Astrocyte (in vitro differentiated cells and primary cell): ENCODE results near the gene COL11A2. TPM values are rescaled to one million over a fixed set of nuclear protein-coding genes. Genes with fewer than 3 reads are reported as not detected.

ENCODE experiments used
- DNase-seq: peaks from one replicate; pipeline ENCODE4 v3.0.0-alpha.2; 2010; ENCODE audit warnings: low read depth
- FAIRE-seq: peaks from 2 replicates; lab custom pipeline; 2011; peaks lifted over from hg19 to GRCh38; lab: Jason Lieb, UNC
- H2AFZ ChIP-seq: 2 replicates; pipeline ENCODE4 v1.6.0; 2012; ENCODE audit warnings: low read depth, low read length, inconsistent platforms
- H3K27ac ChIP-seq: 2 replicates; pipeline ENCODE4 v1.5.1; 2011; ENCODE audit warnings: low read depth, low read length, inconsistent platforms
- H3K27me3 ChIP-seq: 2 replicates; pipeline ENCODE4 v1.6.0; 2011; ENCODE audit warnings: low read length, inconsistent platforms; ENCODE audit not compliant: insufficient read depth
- H3K36me3 ChIP-seq: 2 replicates; pipeline ENCODE4 v1.5.1; 2011; ENCODE audit warnings: low read length, inconsistent platforms; ENCODE audit not compliant: insufficient read depth
- H3K4me1 ChIP-seq: 2 replicates; pipeline ENCODE4 v1.5.1; 2011; ENCODE audit warnings: low read length, inconsistent platforms; ENCODE audit not compliant: insufficient read depth
- H3K4me2 ChIP-seq: 2 replicates; pipeline ENCODE4 v1.6.0; 2012; ENCODE audit warnings: low read length, inconsistent platforms
- H3K4me3 ChIP-seq: 2 replicates; pipeline ENCODE4 v1.5.1; 2011; ENCODE audit warnings: low read depth, mild to moderate bottlenecking, low read length, inconsistent platforms; ENCODE audit not compliant: insufficient read depth
- H3K79me2 ChIP-seq: 2 replicates; pipeline ENCODE4 v1.6.0; 2012; ENCODE audit warnings: mild to moderate bottlenecking, low read length, inconsistent platforms; ENCODE audit not compliant: insufficient read depth
- H3K9ac ChIP-seq: 2 replicates; pipeline ENCODE4 v1.6.0; 2012; ENCODE audit warnings: mild to moderate bottlenecking, low read length, inconsistent platforms
- H3K9me3 ChIP-seq: 2 replicates; pipeline ENCODE4 v1.5.1; 2012; ENCODE audit warnings: low read depth, mild to moderate bottlenecking, low read length, inconsistent platforms; ENCODE audit not compliant: insufficient read depth
- H4K20me1 ChIP-seq: 2 replicates; pipeline ENCODE4 v1.6.0; 2012; ENCODE audit warnings: low read length, inconsistent platforms; ENCODE audit not compliant: insufficient read depth
- H3K27ac Mint-ChIP-seq: one replicate; pipeline ENCODE4 v1.8.0; 2021; ENCODE audit warnings: mild to moderate bottlenecking, mixed read lengths; ENCODE audit not compliant: unreplicated experiment
- H3K27me3 Mint-ChIP-seq: one replicate; pipeline ENCODE4 v1.8.0; 2021; ENCODE audit warnings: low read depth, mixed read lengths; ENCODE audit not compliant: unreplicated experiment
- H3K36me3 Mint-ChIP-seq: one replicate; pipeline ENCODE4 v1.8.0; 2021; ENCODE audit warnings: low read depth, mixed read lengths; ENCODE audit not compliant: unreplicated experiment
- H3K4me1 Mint-ChIP-seq: one replicate; pipeline ENCODE4 v1.8.0; 2021; ENCODE audit warnings: low read depth, mixed read lengths; ENCODE audit not compliant: unreplicated experiment
- H3K4me3 Mint-ChIP-seq: one replicate; pipeline ENCODE4 v1.8.0; 2021; ENCODE audit warnings: mild to moderate bottlenecking, moderate library complexity, mixed read lengths; ENCODE audit not compliant: unreplicated experiment
- H3K9me3 Mint-ChIP-seq: one replicate; pipeline ENCODE4 v1.8.0; 2021; ENCODE audit warnings: mild to moderate bottlenecking, mixed read lengths; ENCODE audit not compliant: unreplicated experiment
- CTCF ChIP-seq: IDR thresholded peaks from 2 replicates; pipeline ENCODE4 v1.5.1; 2011; ENCODE audit warnings: low read depth, mild to moderate bottlenecking, inconsistent platforms, low read length, moderate library complexity; ENCODE audit not compliant: insufficient read depth
- EZH2 ChIP-seq: IDR thresholded peaks from 2 replicates; pipeline ENCODE4 v1.6.1; 2012; ENCODE audit warnings: mild to moderate bottlenecking, low read length, inconsistent platforms; ENCODE audit not compliant: insufficient read depth
- total RNA-seq: library from RNA; stranded (reverse); gene quantifications from 2 replicates; pipeline ENCODE4 v1.2.1, GENCODE V29; 2021

Gene COL11A2
- total RNA-seq, 1 donor from 2014 or later: 1.3 TPM

DNA sequence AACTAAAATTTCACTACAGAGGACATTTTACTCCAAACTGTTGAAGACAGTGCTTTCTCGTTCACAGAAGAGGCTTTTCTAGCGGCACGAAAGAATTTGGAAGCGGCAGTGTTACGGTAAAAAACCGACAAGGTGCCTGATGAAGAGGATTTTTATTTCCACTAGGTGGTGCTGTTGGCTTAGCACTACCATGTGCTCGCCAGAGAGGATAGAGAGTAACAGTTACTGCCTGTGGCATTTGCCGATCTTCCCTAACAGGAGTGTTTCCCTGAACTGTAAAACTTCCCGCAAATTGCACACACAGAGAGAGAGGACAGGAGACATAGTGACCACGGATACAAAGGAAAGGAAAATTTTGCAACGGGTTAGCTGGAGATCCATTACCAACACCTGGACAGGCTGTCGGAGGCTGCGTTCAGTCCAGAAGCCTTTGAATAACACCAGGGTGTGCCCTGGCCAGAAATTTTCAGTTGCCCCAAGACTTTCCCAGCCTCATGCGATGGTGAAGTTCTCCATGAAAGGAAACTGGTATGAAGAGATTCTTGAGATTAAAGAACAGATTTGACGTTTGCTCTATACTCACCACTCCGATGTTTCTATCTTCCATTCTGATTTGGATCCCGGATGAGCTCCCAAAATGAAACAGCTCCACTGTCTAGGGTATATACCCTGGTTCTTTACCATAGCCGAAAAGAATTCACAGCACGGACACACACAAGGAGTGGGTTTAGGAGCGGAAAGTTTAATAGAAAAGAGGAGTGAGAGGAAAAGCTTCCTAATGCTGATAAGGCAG is 68.3 kb downstream of the COL11A2 start:
- Mint-ChIP-seq H3K9me3 (peaks cover 17% of the 10 kb centered on the region), H3K4me3 (no peak overlapping the region), H3K4me1 (no peaks in the 10 kb centered on the region), H3K27me3 (peaks cover 32% of the 10 kb centered on the region), H3K36me3 (no peaks in the 10 kb centered on the region), H3K27ac (no peak overlapping the region)
- Histone ChIP-seq H3K27me3 (peaks cover 17% of the 10 kb centered on the region), H4K20me1 (no peaks in the 10 kb centered on the region), H3K4me3 (no peak overlapping the region), H3K79me2 (no peaks in the 10 kb centered on the region), H2AFZ (no peak overlapping the region), H3K9ac (no peak overlapping the region), H3K4me2 (no peak overlapping the region), H3K27ac (no peak overlapping the region), H3K4me1 (no peaks in the 10 kb centered on the region), H3K9me3 (peaks cover 14% of the 10 kb centered on the region), H3K36me3 (no peaks in the 10 kb centered on the region)
- no peak for FAIRE-seq
- no peak for TF ChIP-seq EZH2
- peak; percentile 49 for TF ChIP-seq CTCF
- DNase-seq: no peak

- Histone ChIP-seq H3K36me3 (no peaks in the 10 kb centered on the region), H3K9ac (no peak overlapping the region), H4K20me1 (no peaks in the 10 kb centered on the region), H3K4me1 (no peaks in the 10 kb centered on the region), H2AFZ (no peak overlapping the region), H3K4me2 (no peak overlapping the region), H3K27ac (no peak overlapping the region), H3K79me2 (no peaks in the 10 kb centered on the region), H3K9me3 (peaks cover 14% of the 10 kb centered on the region), H3K27me3 (peaks cover 14% of the 10 kb centered on the region), H3K4me3 (no peak overlapping the region)
- no peak overlapping the region for H3K27ac Mint-ChIP-seq
- H3K27me3 Mint-ChIP-seq: peaks cover 24% of the 10 kb centered on the region
- H3K36me3 Mint-ChIP-seq: no peaks in the 10 kb centered on the region
- no peak for TF ChIP-seq CTCF
- TF ChIP-seq EZH2: no peak
- H3K4me1 Mint-ChIP-seq: no peaks in the 10 kb centered on the region
- no peak for FAIRE-seq
- no peak overlapping the region for H3K4me3 Mint-ChIP-seq
- DNase-seq: no peak
- peaks cover 17% of the 10 kb centered on the region for H3K9me3 Mint-ChIP-seq
These were observed 69.1 kb downstream of the COL11A2 start for GRCh38 chr6:33123181-33123580.

- no peak for DNase-seq
- peaks cover 36% of the 10 kb centered on the region for H3K27me3 ChIP-seq
- no peaks in the 10 kb centered on the region for H3K4me1 ChIP-seq
- no peak for FAIRE-seq
- H3K79me2 ChIP-seq: no peaks in the 10 kb centered on the region
- Mint-ChIP-seq H3K4me1 (peaks cover 12% of the 10 kb centered on the region), H3K27me3 (peaks cover 49% of the 10 kb centered on the region), H3K27ac (no peak overlapping the region), H3K36me3 (no peaks in the 10 kb centered on the region), H3K9me3 (peaks cover 11% of the 10 kb centered on the region), H3K4me3 (no peak overlapping the region)
- H4K20me1 ChIP-seq: no peaks in the 10 kb centered on the region
- H3K27ac ChIP-seq: no peak overlapping the region
- H3K4me2 ChIP-seq: no peak overlapping the region
- TF ChIP-seq CTCF: no peak
- no peak for TF ChIP-seq EZH2
- no peak overlapping the region for H2AFZ ChIP-seq
- H3K9me3 ChIP-seq: peaks cover 14% of the 10 kb centered on the region
- H3K4me3 ChIP-seq: no peak overlapping the region
- H3K36me3 ChIP-seq: no peaks in the 10 kb centered on the region
- no peak overlapping the region for H3K9ac ChIP-seq
These were observed 72.3 kb downstream of the COL11A2 start for GRCh38 chr6:33120001-33120400.
